HepG2 (cell line): ENCODE data around the gene ZFTA. TPM values are rescaled to one million over a fixed set of nuclear protein-coding genes. Genes with fewer than 3 reads are reported as not detected.

Source experiments
- CREM ChIP-seq, 2 experiments: sonication (generic) in 1 of 2; formaldehyde crosslinking in 1 of 2; IDR thresholded peaks; 2 replicates each; pipeline versions ENCODE4 v1.4.0 to v1.6.1; 2016 to 2020; ENCODE audit warnings: antibody characterized with exemption in 1 of 2, mild to moderate bottlenecking in 1 of 2, missing genetic modification reagents in 1 of 2
- HNF4A ChIP-seq: sonication (generic); formaldehyde crosslinking; IDR thresholded peaks from 2 replicates; pipeline ENCODE4 v1.4.0; 2020; ENCODE audit warnings: missing genetic modification reagents
- HNF4G ChIP-seq, 2 experiments: sonication (generic) in 1 of 2; formaldehyde crosslinking in 1 of 2; IDR thresholded peaks; 2 replicates each; pipeline versions ENCODE4 v1.4.0 to v1.6.1; 2011 to 2020; ENCODE audit warnings: borderline replicate concordance in 2 of 2, low read depth in 2 of 2, mild to moderate bottlenecking in 2 of 2, low read length in 1 of 2, missing genetic modification reagents in 1 of 2, moderate library complexity in 1 of 2
- KLF6 ChIP-seq: IDR thresholded peaks from 2 replicates; pipeline ENCODE4 v1.8.0; 2016; ENCODE audit warnings: missing biosample characterization, missing genetic modification reagents
- POLR2G ChIP-seq: fragments of 200-400 bp; formaldehyde crosslinking; IDR thresholded peaks from 2 replicates; pipeline ENCODE4 v1.6.1; 2018; ENCODE audit warnings: mild to moderate bottlenecking, low read depth, low read length, moderate library complexity
- SYNCRIP ChIP-seq: fragments of 200-400 bp; formaldehyde crosslinking; IDR thresholded peaks from 2 replicates; pipeline ENCODE4 v1.6.1; 2018; ENCODE audit warnings: mild to moderate bottlenecking, low read depth, low read length; ENCODE audit not compliant: insufficient read depth
- TOPORS ChIP-seq: sonication (generic); formaldehyde crosslinking; IDR thresholded peaks from 2 replicates; pipeline ENCODE4 v1.8.0; 2023; ENCODE audit warnings: mild to moderate bottlenecking, missing genetic modification reagents
- ZFY ChIP-seq: sonication (generic); formaldehyde crosslinking; IDR thresholded peaks from 2 replicates; pipeline ENCODE4 v1.4.0; 2020; ENCODE audit warnings: missing genetic modification reagents
- ZNF281 ChIP-seq: sonication (generic); formaldehyde crosslinking; IDR thresholded peaks from 2 replicates; pipeline ENCODE4 v1.4.0; 2020; ENCODE audit warnings: missing genetic modification reagents, borderline replicate concordance
- ZNF317 ChIP-seq: sonication (generic); formaldehyde crosslinking; IDR thresholded peaks from 2 replicates; pipeline ENCODE4 v1.5.0; 2020; ENCODE audit warnings: mild to moderate bottlenecking, missing genetic modification reagents
- ZNF367 ChIP-seq: sonication (generic); formaldehyde crosslinking; IDR thresholded peaks from 2 replicates; pipeline ENCODE4 v1.4.0; 2020; ENCODE audit warnings: missing genetic modification reagents, borderline replicate concordance
- ZNF629 ChIP-seq: sonication (generic); formaldehyde crosslinking; conservative IDR thresholded peaks from 2 replicates; pipeline ENCODE4 v1.5.0; 2020; ENCODE audit warnings: missing genetic modification reagents
- ZNF672 ChIP-seq: sonication (generic); formaldehyde crosslinking; IDR thresholded peaks from 2 replicates; pipeline ENCODE4 v1.8.1; 2022; ENCODE audit warnings: missing genetic modification reagents
- ZNF75D ChIP-seq: sonication (generic); formaldehyde crosslinking; IDR thresholded peaks from 2 replicates; pipeline ENCODE4 v1.8.1; 2023; ENCODE audit warnings: missing genetic modification reagents, mild to moderate bottlenecking, borderline replicate concordance
- polyA plus RNA-seq, 8 experiments: library from polyadenylated mRNA; depleted of rRNA in 3 of 8; stranded (reverse) in 7 of 8; unstranded in 1 of 8; fragments of >200 nt; fragmentation: Illumina TruSeq in 4 of 8; extraction: Trizol in 4 of 8; gene quantifications; 2 replicates each; pipeline versions ENCODE4 v1.2.1 to v1.2.3, GENCODE V29; 2011 to 2016; ENCODE audit warnings: low read depth in 4 of 8, missing spikeins in 1 of 8, mixed read lengths in 1 of 8; ENCODE audit not compliant: insufficient read depth in 1 of 8
- total RNA-seq, 5 experiments: library from RNA; depleted of rRNA; stranded (reverse); fragments of >200 nt; fragmentation: Illumina TruSeq; extraction: Trizol; gene quantifications; 2 replicates each; pipeline ENCODE4 v1.2.3, GENCODE V29; 2016; ENCODE audit warnings: low read depth in 1 of 5
- TF ChIP-seq, protein P1 (sequence below): IDR thresholded peaks from 2 replicates; pipeline ENCODE4 v1.4.0; 2020; ENCODE audit warnings: mild to moderate bottlenecking, missing genetic modification reagents
- TF ChIP-seq, protein P2 (sequence below): IDR thresholded peaks from 2 replicates; pipeline ENCODE4 v1.6.1; 2018; ENCODE audit warnings: missing genetic modification reagents
- TF ChIP-seq, protein P3 (sequence below): sonication (generic); formaldehyde crosslinking; IDR thresholded peaks from 2 replicates; pipeline ENCODE4 v1.5.0; 2020; ENCODE audit warnings: mild to moderate bottlenecking, missing genetic modification reagents
- TF ChIP-seq, protein P4 (sequence below): IDR thresholded peaks from 2 replicates; pipeline ENCODE4 v1.6.1; 2016; ENCODE audit warnings: missing genetic modification reagents, missing compliant biosample characterization

ZFTA gene
- total and polyA plus RNA-seq, 2 of the 13 experiments (the other 11 are each of a cell fraction or from before 2014, with no cell fraction given): 3.9 to 10.4 TPM

GRCh38 chr11:63767565-63768236 is 874 bp downstream of the ZFTA start (continued):
- TF ChIP-seq, protein P1, sequence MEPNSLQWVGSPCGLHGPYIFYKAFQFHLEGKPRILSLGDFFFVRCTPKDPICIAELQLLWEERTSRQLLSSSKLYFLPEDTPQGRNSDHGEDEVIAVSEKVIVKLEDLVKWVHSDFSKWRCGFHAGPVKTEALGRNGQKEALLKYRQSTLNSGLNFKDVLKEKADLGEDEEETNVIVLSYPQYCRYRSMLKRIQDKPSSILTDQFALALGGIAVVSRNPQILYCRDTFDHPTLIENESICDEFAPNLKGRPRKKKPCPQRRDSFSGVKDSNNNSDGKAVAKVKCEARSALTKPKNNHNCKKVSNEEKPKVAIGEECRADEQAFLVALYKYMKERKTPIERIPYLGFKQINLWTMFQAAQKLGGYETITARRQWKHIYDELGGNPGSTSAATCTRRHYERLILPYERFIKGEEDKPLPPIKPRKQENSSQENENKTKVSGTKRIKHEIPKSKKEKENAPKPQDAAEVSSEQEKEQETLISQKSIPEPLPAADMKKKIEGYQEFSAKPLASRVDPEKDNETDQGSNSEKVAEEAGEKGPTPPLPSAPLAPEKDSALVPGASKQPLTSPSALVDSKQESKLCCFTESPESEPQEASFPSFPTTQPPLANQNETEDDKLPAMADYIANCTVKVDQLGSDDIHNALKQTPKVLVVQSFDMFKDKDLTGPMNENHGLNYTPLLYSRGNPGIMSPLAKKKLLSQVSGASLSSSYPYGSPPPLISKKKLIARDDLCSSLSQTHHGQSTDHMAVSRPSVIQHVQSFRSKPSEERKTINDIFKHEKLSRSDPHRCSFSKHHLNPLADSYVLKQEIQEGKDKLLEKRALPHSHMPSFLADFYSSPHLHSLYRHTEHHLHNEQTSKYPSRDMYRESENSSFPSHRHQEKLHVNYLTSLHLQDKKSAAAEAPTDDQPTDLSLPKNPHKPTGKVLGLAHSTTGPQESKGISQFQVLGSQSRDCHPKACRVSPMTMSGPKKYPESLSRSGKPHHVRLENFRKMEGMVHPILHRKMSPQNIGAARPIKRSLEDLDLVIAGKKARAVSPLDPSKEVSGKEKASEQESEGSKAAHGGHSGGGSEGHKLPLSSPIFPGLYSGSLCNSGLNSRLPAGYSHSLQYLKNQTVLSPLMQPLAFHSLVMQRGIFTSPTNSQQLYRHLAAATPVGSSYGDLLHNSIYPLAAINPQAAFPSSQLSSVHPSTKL (CRISPR knock-in tag): 0 out of 2 replicates have a peak, but pooled peaks have one; percentile 6
- TF ChIP-seq POLR2G: peak; percentile 59
- no peak for TF ChIP-seq ZNF629 (CRISPR knock-in tag)
- no peak for TF ChIP-seq ZNF317
- peak; percentile 20 for TF ChIP-seq ZFY
- TF ChIP-seq, protein P2, sequence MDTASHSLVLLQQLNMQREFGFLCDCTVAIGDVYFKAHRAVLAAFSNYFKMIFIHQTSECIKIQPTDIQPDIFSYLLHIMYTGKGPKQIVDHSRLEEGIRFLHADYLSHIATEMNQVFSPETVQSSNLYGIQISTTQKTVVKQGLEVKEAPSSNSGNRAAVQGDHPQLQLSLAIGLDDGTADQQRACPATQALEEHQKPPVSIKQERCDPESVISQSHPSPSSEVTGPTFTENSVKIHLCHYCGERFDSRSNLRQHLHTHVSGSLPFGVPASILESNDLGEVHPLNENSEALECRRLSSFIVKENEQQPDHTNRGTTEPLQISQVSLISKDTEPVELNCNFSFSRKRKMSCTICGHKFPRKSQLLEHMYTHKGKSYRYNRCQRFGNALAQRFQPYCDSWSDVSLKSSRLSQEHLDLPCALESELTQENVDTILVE: peak; percentile 21; the same call in 1 of the 2 replicates
- 0 out of 2 replicates have a peak, but pooled peaks have one; percentile 40 for TF ChIP-seq ZNF367 (CRISPR knock-in tag)
- TF ChIP-seq, protein P3, sequence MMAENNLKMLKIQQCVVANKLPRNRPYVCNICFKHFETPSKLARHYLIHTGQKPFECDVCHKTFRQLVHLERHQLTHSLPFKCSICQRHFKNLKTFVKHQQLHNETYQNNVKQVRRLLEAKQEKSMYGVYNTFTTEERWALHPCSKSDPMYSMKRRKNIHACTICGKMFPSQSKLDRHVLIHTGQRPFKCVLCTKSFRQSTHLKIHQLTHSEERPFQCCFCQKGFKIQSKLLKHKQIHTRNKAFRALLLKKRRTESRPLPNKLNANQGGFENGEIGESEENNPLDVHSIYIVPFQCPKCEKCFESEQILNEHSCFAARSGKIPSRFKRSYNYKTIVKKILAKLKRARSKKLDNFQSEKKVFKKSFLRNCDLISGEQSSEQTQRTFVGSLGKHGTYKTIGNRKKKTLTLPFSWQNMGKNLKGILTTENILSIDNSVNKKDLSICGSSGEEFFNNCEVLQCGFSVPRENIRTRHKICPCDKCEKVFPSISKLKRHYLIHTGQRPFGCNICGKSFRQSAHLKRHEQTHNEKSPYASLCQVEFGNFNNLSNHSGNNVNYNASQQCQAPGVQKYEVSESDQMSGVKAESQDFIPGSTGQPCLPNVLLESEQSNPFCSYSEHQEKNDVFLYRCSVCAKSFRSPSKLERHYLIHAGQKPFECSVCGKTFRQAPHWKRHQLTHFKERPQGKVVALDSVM (CRISPR knock-in tag): no peak
- peak; percentile 58; the same call in 1 of the 2 replicates for TF ChIP-seq HNF4G (IDR thresholded peaks at IDR 0.05; ENCODE audit: borderline replicate concordance, low read depth, low read length)
- TF ChIP-seq HNF4G (CRISPR knock-in tag; IDR thresholded peaks at IDR 0.05; ENCODE audit: borderline replicate concordance, low read depth): no peak
- TF ChIP-seq KLF6 (CRISPR knock-in tag): peak; percentile 67; the same call in 1 of the 2 replicates
- no peak for TF ChIP-seq ZNF281 (CRISPR knock-in tag)
- no peak for TF ChIP-seq CREM (IDR thresholded peaks at IDR 0.05)
- TF ChIP-seq CREM (CRISPR knock-in tag; IDR thresholded peaks at IDR 0.05): no peak
- TF ChIP-seq HNF4A: peak; percentile 54
- no peak for TF ChIP-seq ZNF672 (CRISPR knock-in tag)
- TF ChIP-seq, protein P4, sequence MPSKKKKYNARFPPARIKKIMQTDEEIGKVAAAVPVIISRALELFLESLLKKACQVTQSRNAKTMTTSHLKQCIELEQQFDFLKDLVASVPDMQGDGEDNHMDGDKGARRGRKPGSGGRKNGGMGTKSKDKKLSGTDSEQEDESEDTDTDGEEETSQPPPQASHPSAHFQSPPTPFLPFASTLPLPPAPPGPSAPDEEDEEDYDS (CRISPR knock-in tag): peak; percentile 66; the same call in 1 of the 2 replicates
- no peak for TF ChIP-seq ZNF75D
- TF ChIP-seq SYNCRIP: no peak
- peak; percentile 68; the same call in 1 of the 2 replicates for TF ChIP-seq TOPORS (CRISPR knock-in tag)
